Neural cell (in vitro differentiated cells): ENCODE measurements around the gene CYRIA.

Source experiments
- CTCF ChIP-seq: fragments of 450-650 bp; IDR thresholded peaks from 2 replicates; pipeline ENCODE4 v1.5.1; 2014; ENCODE audit warnings: antibody characterized with exemption, mild to moderate bottlenecking, moderate library complexity; ENCODE audit not compliant: poor library complexity, severe bottlenecking
- MXI1 ChIP-seq: fragments of 450-650 bp; conservative IDR thresholded peaks from 2 replicates; pipeline ENCODE4 v1.6.1; 2014; ENCODE audit warnings: antibody characterized with exemption, mild to moderate bottlenecking; ENCODE audit not compliant: poor library complexity, severe bottlenecking
- POLR2AphosphoS5 ChIP-seq: IDR thresholded peaks from 2 replicates; pipeline ENCODE4 v1.6.1; 2012
- RAD21 ChIP-seq: fragments of 450-650 bp; conservative IDR thresholded peaks from 2 replicates; pipeline ENCODE4 v1.6.1; 2014; ENCODE audit warnings: antibody characterized with exemption, mild to moderate bottlenecking, moderate library complexity
- TAF1 ChIP-seq: IDR thresholded peaks from 2 replicates; pipeline ENCODE4 v1.6.1; 2012; ENCODE audit warnings: low read depth
- TF ChIP-seq, protein P1 (sequence below): IDR thresholded peaks from 2 replicates; pipeline ENCODE4 v1.6.1; 2012; ENCODE audit warnings: borderline replicate concordance

- no peak for TF ChIP-seq CTCF
- TF ChIP-seq RAD21, result no peak
- TF ChIP-seq, protein P1, sequence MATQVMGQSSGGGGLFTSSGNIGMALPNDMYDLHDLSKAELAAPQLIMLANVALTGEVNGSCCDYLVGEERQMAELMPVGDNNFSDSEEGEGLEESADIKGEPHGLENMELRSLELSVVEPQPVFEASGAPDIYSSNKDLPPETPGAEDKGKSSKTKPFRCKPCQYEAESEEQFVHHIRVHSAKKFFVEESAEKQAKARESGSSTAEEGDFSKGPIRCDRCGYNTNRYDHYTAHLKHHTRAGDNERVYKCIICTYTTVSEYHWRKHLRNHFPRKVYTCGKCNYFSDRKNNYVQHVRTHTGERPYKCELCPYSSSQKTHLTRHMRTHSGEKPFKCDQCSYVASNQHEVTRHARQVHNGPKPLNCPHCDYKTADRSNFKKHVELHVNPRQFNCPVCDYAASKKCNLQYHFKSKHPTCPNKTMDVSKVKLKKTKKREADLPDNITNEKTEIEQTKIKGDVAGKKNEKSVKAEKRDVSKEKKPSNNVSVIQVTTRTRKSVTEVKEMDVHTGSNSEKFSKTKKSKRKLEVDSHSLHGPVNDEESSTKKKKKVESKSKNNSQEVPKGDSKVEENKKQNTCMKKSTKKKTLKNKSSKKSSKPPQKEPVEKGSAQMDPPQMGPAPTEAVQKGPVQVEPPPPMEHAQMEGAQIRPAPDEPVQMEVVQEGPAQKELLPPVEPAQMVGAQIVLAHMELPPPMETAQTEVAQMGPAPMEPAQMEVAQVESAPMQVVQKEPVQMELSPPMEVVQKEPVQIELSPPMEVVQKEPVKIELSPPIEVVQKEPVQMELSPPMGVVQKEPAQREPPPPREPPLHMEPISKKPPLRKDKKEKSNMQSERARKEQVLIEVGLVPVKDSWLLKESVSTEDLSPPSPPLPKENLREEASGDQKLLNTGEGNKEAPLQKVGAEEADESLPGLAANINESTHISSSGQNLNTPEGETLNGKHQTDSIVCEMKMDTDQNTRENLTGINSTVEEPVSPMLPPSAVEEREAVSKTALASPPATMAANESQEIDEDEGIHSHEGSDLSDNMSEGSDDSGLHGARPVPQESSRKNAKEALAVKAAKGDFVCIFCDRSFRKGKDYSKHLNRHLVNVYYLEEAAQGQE, result no peak
- TF ChIP-seq TAF1, result no peak
- no peak for TF ChIP-seq POLR2AphosphoS5
- TF ChIP-seq MXI1, result no peak
These were observed 35.1 kb upstream of the CYRIA start for GRCh38 chr2:16700551-16701259.
